ENCODE measurements around the gene REPIN1.

REPIN1 gene

DNA sequence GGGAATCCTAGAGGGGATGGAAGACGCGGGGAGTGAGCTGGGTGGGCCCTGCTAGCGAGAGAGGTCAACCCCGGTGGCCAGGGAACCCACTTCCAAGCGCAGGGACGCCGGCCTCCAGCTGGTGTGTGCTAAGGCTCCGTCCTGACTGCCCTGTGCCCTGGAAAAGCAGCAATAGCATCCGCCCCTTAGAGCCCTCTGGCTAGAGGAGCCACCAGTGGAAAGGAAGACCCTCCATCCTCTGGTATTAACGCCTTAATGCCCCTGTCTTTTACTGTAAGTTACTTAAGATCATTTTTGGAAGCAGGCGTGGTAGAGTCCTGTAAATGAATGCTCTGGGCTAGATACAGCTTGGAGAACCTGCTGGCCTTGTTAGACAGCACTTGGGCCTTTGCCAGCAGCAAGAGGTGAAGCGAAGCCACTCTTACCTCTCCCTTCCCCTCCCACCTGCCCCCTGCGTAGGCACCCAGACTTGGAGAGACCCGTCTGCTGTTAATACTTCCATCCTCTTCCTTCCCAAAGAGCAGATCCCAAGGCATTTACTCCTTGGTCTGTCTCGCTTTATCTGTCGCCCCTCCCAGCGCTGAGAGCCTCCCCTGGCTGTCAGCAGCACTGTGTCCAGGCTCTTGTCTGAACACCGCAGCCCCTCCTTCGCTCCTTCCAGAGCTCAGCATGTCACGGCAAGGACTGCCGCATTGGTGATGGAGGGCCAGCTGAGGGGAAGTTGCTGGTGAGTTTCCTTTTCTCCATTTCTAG is 4.6 kb downstream of the REPIN1 start:
- H3K9ac ChIP-seq (ENCODE audit: low read depth, low read length) = peak overlapping the region; percentile 95
- peak overlapping the region; percentile 61 to 66 for H3K4me3 ChIP-seq (ENCODE audit: low read depth in 1 of 2, low read length in 2 of 2)
- DNase-seq (peak; percentile 66), ATAC-seq (ENCODE audit: insufficient read depth, low read depth) (no peak)
- H3K4me1 ChIP-seq (ENCODE audit: insufficient read depth, low read length) = peaks cover 65% of the 10 kb centered on the region
- H3K27ac ChIP-seq (ENCODE audit: low read length) = peak overlapping the region; percentile 97
- peaks cover 67% of the 10 kb centered on the region for H3K36me3 ChIP-seq (ENCODE audit: insufficient read depth, low read length)
- peak overlapping the region; percentile 83 for H3K4me2 ChIP-seq (ENCODE audit: insufficient read depth, low read length)
- TF ChIP-seq EZH2 (IDR thresholded peaks at IDR 0.05; ENCODE audit: borderline replicate concordance, low read depth, low read length, severe bottlenecking) = no peak
- TF ChIP-seq, protein P1, sequence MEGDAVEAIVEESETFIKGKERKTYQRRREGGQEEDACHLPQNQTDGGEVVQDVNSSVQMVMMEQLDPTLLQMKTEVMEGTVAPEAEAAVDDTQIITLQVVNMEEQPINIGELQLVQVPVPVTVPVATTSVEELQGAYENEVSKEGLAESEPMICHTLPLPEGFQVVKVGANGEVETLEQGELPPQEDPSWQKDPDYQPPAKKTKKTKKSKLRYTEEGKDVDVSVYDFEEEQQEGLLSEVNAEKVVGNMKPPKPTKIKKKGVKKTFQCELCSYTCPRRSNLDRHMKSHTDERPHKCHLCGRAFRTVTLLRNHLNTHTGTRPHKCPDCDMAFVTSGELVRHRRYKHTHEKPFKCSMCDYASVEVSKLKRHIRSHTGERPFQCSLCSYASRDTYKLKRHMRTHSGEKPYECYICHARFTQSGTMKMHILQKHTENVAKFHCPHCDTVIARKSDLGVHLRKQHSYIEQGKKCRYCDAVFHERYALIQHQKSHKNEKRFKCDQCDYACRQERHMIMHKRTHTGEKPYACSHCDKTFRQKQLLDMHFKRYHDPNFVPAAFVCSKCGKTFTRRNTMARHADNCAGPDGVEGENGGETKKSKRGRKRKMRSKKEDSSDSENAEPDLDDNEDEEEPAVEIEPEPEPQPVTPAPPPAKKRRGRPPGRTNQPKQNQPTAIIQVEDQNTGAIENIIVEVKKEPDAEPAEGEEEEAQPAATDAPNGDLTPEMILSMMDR (IDR thresholded peaks at IDR 0.05; ENCODE audit: borderline replicate concordance, extremely low read depth, low read length, poor library complexity, severe bottlenecking) = peak; percentile 11
- H3K27me3 ChIP-seq (ENCODE audit: insufficient read depth, low read length, poor library complexity) = no peaks in the 10 kb centered on the region
- H3K79me2 ChIP-seq (ENCODE audit: insufficient read depth, low read length) = peaks cover 94% of the 10 kb centered on the region
- no peaks in the 10 kb centered on the region for H3K9me3 ChIP-seq (ENCODE audit: insufficient read depth, low read length, severe bottlenecking)
- peaks cover 35% of the 10 kb centered on the region for H4K20me1 ChIP-seq (ENCODE audit: insufficient read depth, low read length)
- H2AFZ ChIP-seq (ENCODE audit: low read depth, low read length) = no peak overlapping the region

DNA sequence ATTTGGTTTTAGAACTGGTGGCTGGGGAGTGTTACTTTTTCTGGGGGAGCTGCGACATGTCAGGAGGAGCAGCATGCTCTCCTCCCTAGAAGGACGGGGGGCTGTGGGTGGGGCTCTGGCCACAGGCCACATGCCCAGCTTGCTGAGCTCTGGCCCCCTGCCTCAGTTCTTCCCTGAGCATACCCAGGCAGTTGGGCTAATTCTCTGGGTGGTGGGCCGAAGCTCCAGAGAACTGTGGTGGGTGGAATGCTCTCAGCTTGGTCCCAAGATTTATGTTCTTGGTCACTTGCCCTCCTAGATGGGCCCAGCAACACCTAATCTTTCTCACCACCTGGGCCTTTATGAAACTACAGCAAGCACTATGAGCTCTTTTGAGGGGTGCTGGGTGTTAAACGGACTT is 5.4 kb downstream of the REPIN1 start:
- Histone ChIP-seq H3K4me2 (ENCODE audit: insufficient read depth, low read length) (peak overlapping the region; percentile 83), H3K9me3 (ENCODE audit: insufficient read depth, low read length, severe bottlenecking) (no peaks in the 10 kb centered on the region), H4K20me1 (ENCODE audit: insufficient read depth, low read length) (peaks cover 35% of the 10 kb centered on the region), H3K9ac (ENCODE audit: low read depth, low read length) (peak overlapping the region; percentile 95), H3K4me1 (ENCODE audit: insufficient read depth, low read length) (peaks cover 68% of the 10 kb centered on the region), H3K4me3 (ENCODE audit: low read depth in 1 of 2, low read length in 2 of 2) (peak overlapping the region; percentile 61 to 66; a peak in 3 of 4 replicates), H2AFZ (ENCODE audit: low read depth, low read length) (no peak overlapping the region), H3K79me2 (ENCODE audit: insufficient read depth, low read length) (peaks cover 93% of the 10 kb centered on the region), H3K27me3 (ENCODE audit: insufficient read depth, low read length, poor library complexity) (no peaks in the 10 kb centered on the region), H3K36me3 (ENCODE audit: insufficient read depth, low read length) (peaks cover 64% of the 10 kb centered on the region), H3K27ac (ENCODE audit: low read length) (peak overlapping the region; percentile 97)
- ATAC-seq (ENCODE audit: insufficient read depth, low read depth) = no peak
- DNase-seq = peak; percentile 23
- TF ChIP-seq, protein P1 (IDR thresholded peaks at IDR 0.05; ENCODE audit: borderline replicate concordance, extremely low read depth, low read length, poor library complexity, severe bottlenecking) = no peak
- TF ChIP-seq EZH2 (IDR thresholded peaks at IDR 0.05; ENCODE audit: borderline replicate concordance, low read depth, low read length, severe bottlenecking) = no peak

DNA sequence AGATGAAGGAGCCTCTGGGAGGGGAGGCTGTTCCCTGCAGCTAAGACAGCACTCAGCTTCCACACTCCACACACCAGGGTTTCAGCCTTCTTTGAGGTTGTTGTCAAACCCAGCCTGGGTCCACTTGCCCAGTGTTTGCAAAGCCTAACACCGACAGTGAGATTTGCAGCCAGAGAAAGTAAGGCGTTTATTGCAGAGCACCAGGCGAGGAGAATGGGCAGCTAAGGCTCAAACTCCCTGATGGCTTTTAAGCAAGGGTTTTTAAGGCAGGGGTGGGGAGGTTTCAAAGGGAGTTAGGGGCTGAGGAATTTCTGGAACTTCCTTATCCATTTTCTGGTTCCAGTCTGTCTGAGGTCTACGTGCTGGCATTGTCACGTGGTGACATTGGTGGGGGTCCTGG is 5.8 kb downstream of the REPIN1 start:
- peaks cover 68% of the 10 kb centered on the region for H3K4me1 ChIP-seq (ENCODE audit: insufficient read depth, low read length)
- no peak for TF ChIP-seq EZH2 (IDR thresholded peaks at IDR 0.05; ENCODE audit: borderline replicate concordance, low read depth, low read length, severe bottlenecking)
- TF ChIP-seq, protein P1 (IDR thresholded peaks at IDR 0.05; ENCODE audit: borderline replicate concordance, extremely low read depth, low read length, poor library complexity, severe bottlenecking) = no peak
- peak overlapping the region; percentile 95 for H3K9ac ChIP-seq (ENCODE audit: low read depth, low read length)
- no peaks in the 10 kb centered on the region for H3K9me3 ChIP-seq (ENCODE audit: insufficient read depth, low read length, severe bottlenecking)
- peak overlapping the region; percentile 83 for H3K4me2 ChIP-seq (ENCODE audit: insufficient read depth, low read length)
- H3K27ac ChIP-seq (ENCODE audit: low read length) = peak overlapping the region; percentile 97
- peaks cover 59% of the 10 kb centered on the region for H3K36me3 ChIP-seq (ENCODE audit: insufficient read depth, low read length)
- peak overlapping the region; percentile 61 to 66; a peak in 3 of 4 replicates for H3K4me3 ChIP-seq (ENCODE audit: low read depth in 1 of 2, low read length in 2 of 2)
- peaks cover 92% of the 10 kb centered on the region for H3K79me2 ChIP-seq (ENCODE audit: insufficient read depth, low read length)
- ATAC-seq (ENCODE audit: insufficient read depth, low read depth) = no peak
- H3K27me3 ChIP-seq (ENCODE audit: insufficient read depth, low read length, poor library complexity) = no peaks in the 10 kb centered on the region
- peak; percentile 25 for DNase-seq
- H4K20me1 ChIP-seq (ENCODE audit: insufficient read depth, low read length) = peaks cover 35% of the 10 kb centered on the region
- no peak overlapping the region for H2AFZ ChIP-seq (ENCODE audit: low read depth, low read length)

Measured in DND-41 (cell line).